OCI-LY3 (cell line): ENCODE measurements around the gene REXO1.

Source experiments
- H2AFZ ChIP-seq: fragments of 200-600, 300-600 bp; shearing (Covaris generic); 2 replicates; pipeline ENCODE4 v1.6.0; 2014; ENCODE audit warnings: antibody characterized with exemption, low read depth, low read length
- H3K27ac ChIP-seq: fragments of 200-600, 300-600 bp; sonication (generic); 2 replicates; pipeline ENCODE4 v1.5.1; 2014; ENCODE audit warnings: mild to moderate bottlenecking, low read length, moderate library complexity, mixed read lengths
- H3K27me3 ChIP-seq: fragments of 200-600, 300-600 bp; sonication (generic); 2 replicates; pipeline ENCODE4 v1.6.1; 2014; ENCODE audit warnings: low read depth, low read length, mixed read lengths
- H3K36me3 ChIP-seq: fragments of 200-600, 300-600 bp; sonication (generic); replicated peaks from 2 replicates; pipeline ENCODE3; 2014; ENCODE audit warnings: low read depth, low read length, mixed read lengths
- H3K4me1 ChIP-seq: fragments of 300-600, 200-600 bp; sonication (generic); 2 replicates; pipeline ENCODE4 v1.6.1; 2014; ENCODE audit warnings: low read length, mixed read lengths
- H3K4me2 ChIP-seq: fragments of 200-600, 300-600 bp; sonication (generic); 2 replicates; pipeline ENCODE4 v1.6.1; 2014; ENCODE audit warnings: low read length, mixed read lengths
- H3K4me3 ChIP-seq: fragments of 300-600, 200-600 bp; sonication (generic); 2 replicates; pipeline ENCODE4 v1.5.1; 2014; ENCODE audit warnings: antibody characterized with exemption, mild to moderate bottlenecking, low read length, moderate library complexity
- H3K79me2 ChIP-seq: fragments of 300-600, 200-600 bp; shearing (Covaris generic); 2 replicates; pipeline ENCODE4 v1.6.1; 2014; ENCODE audit warnings: mild to moderate bottlenecking, low read length, mixed read lengths
- H3K9ac ChIP-seq: fragments of 300-600, 200-600 bp; shearing (Covaris generic); 2 replicates; pipeline ENCODE4 v1.6.0; 2014; ENCODE audit warnings: mild to moderate bottlenecking, low read length, moderate library complexity
- H3K9me3 ChIP-seq: fragments of 200-600, 300-600 bp; shearing (Covaris generic); 2 replicates; pipeline ENCODE4 v1.6.1; 2014; ENCODE audit warnings: low read length, mixed read lengths; ENCODE audit not compliant: insufficient read depth
- H4K20me1 ChIP-seq: fragments of 200-600, 300-600 bp; sonication (generic); 2 replicates; pipeline ENCODE4 v1.6.1; 2016; ENCODE audit warnings: low read length, mixed read lengths; ENCODE audit not compliant: insufficient read depth
- CTCF ChIP-seq: fragments of 200-600, 300-600 bp; sonication (generic); IDR thresholded peaks from 2 replicates; pipeline ENCODE4 v1.5.1; 2014; ENCODE audit warnings: antibody characterized with exemption, low read length, low read depth
- EZH2phosphoT487 ChIP-seq: fragments of 200-600 bp; shearing (Covaris generic); IDR thresholded peaks from 2 replicates; pipeline ENCODE4 v1.6.1; 2018; ENCODE audit warnings: antibody characterized with exemption, mixed run types, low read depth

The REXO1 gene

GRCh38 chr19:1813192-1814182 lies 34.8 kb downstream of the REXO1 start:
- H3K27ac ChIP-seq, result peak overlapping the region; percentile 61
- H3K9me3 ChIP-seq, result no peaks in the 10 kb centered on the region
- H3K4me3 ChIP-seq, result peak overlapping the region; percentile 76
- H3K79me2 ChIP-seq, result no peaks in the 10 kb centered on the region
- H3K27me3 ChIP-seq, result 0 out of 2 replicates have a peak, but pooled peaks cover 5% of the 10 kb centered on the region
- peaks cover 12% of the 10 kb centered on the region for H3K4me1 ChIP-seq
- H4K20me1 ChIP-seq, result no peaks in the 10 kb centered on the region
- no peak for TF ChIP-seq EZH2phosphoT487
- no peak for TF ChIP-seq CTCF
- H3K4me2 ChIP-seq, result peak overlapping the region; percentile 76
- H2AFZ ChIP-seq, result no peak overlapping the region
- peaks cover 23% of the 10 kb centered on the region for H3K36me3 ChIP-seq
- H3K9ac ChIP-seq, result peak overlapping the region; percentile 72

- Histone ChIP-seq H3K4me2 (peak overlapping the region; percentile 76), H3K4me1 (peaks cover 12% of the 10 kb centered on the region), H3K27me3 (0 out of 2 replicates have a peak, but pooled peaks cover 5% of the 10 kb centered on the region), H3K9me3 (no peaks in the 10 kb centered on the region), H3K9ac (peak overlapping the region; percentile 72), H2AFZ (peak overlapping the region; percentile 79), H3K79me2 (no peaks in the 10 kb centered on the region), H3K27ac (peak overlapping the region; percentile 61), H3K4me3 (peak overlapping the region; percentile 76), H3K36me3 (peaks cover 16% of the 10 kb centered on the region), H4K20me1 (no peaks in the 10 kb centered on the region)
- TF ChIP-seq EZH2phosphoT487, result no peak
- peak; percentile 82 for TF ChIP-seq CTCF
These were observed 35.7 kb downstream of the REXO1 start for GRCh38 chr19:1812426-1813191.

- Histone ChIP-seq H3K27ac (peak within 1 kb of the TSS; percentile 61), H3K36me3 (peaks cover 10% of the 10 kb centered on the region), H3K9ac (peak within 1 kb of the TSS; percentile 78), H3K27me3 (0 out of 2 replicates have a peak, but pooled peaks cover 5% of the 10 kb centered on the region), H3K4me1 (peaks cover 12% of the 10 kb centered on the region), H3K9me3 (no peaks in the 10 kb centered on the region), H3K4me2 (peak within 1 kb of the TSS; percentile 95), H4K20me1 (no peaks in the 10 kb centered on the region), H2AFZ (peak within 1 kb of the TSS; percentile 79), H3K79me2 (no peaks in the 10 kb centered on the region), H3K4me3 (peak within 1 kb of the TSS; percentile 76)
- no peak for TF ChIP-seq EZH2phosphoT487
- peak; percentile 34; the same call in 1 of the 2 replicates for TF ChIP-seq CTCF
These were observed 36.3 kb downstream of the REXO1 start, which contains the start of gene ATP8B3 for GRCh38 chr19:1811942-1812425. Gene ATP8B3 (minus strand): TSS chr19:1812276. CDS start chr19:1811736, 540 bp downstream.
